Measurements from ENCODE around the gene COG6. TPM values are rescaled to one million over a fixed set of nuclear protein-coding genes. Genes with fewer than 3 reads are reported as not detected.

Gene COG6
- total and polyA plus RNA-seq, 2 of the 8 experiments (the other 6 are each of a cell fraction or from before 2014, with no cell fraction given) = 8.8 to 22.3 TPM

- H3K56ac ChIP-seq (replicated peaks; ENCODE audit: insufficient read length, low read depth, low read length) = no peak overlapping the region
- POLR2A ChIA-PET (ENCODE audit: partially characterized antibody) = no interaction called here
- CTCF ChIA-PET (ENCODE audit: partially characterized antibody) = interaction anchor here (0.5 to 4.0 kb wide), 9 partner anchors 9 to 1957 kb away, joined by 3 to 18 read pairs (median 3); no protein-coding TSS in a partner anchor
Observed at GRCh38 chr13:39765801-39766463, 110.5 kb downstream of the COG6 start.

More at GRCh38 chr13:39765801-39766463, 110.5 kb downstream of the COG6 start:
- no peak overlapping the region for H3K23ac ChIP-seq (ENCODE audit: insufficient read length)
- no peak overlapping the region for H4K8ac ChIP-seq (ENCODE audit: extremely low read depth, insufficient read depth, low read length)
- H3K79me2 ChIP-seq (ENCODE audit: control insufficient read depth in 1 of 2, insufficient read depth in 2 of 2, low read length in 2 of 2) = no peaks in the 10 kb centered on the region
- peak overlapping the region; percentile 84; the same call in 1 of the 2 replicates for H2BK12ac ChIP-seq (ENCODE audit: low read depth, low read length)
- H3K4me1 ChIP-seq (replicated peaks in 1 of 4; ENCODE audit: control insufficient read depth in 3 of 4, insufficient read depth in 4 of 4, low read length in 3 of 4) = peaks cover 0 to 4% (median 0%) of the 10 kb centered on the region in 4 experiments; a peak in 2 of 7 replicates
- H3K9ac ChIP-seq (replicated peaks in 1 of 4; ENCODE audit: extremely low read depth in 1 of 4, low read depth in 3 of 4, low read length in 3 of 4) = no peak overlapping the region
- no peak overlapping the region for H3K27ac ChIP-seq (ENCODE audit: low read depth, low read length)
- DNase-seq (ENCODE audit: low read depth in 1 of 2, low spot score in 2 of 2) (no peak), FAIRE-seq (no peak)
- H2BK15ac ChIP-seq (ENCODE audit: low read length) = no peak overlapping the region
- H3K18ac ChIP-seq (ENCODE audit: extremely low read depth, low read length) = 0 out of 2 replicates have a peak overlapping the region, but pooled peaks have one; percentile 13
- TF ChIP-seq RAD21 (IDR thresholded peaks at IDR 0.05 in 1 of 2, conservative IDR thresholded peaks at IDR 0.05 in 1 of 2; ENCODE audit: low read depth in 2 of 2, low read length in 2 of 2) (peak; percentile 87 to 90), CTCF (IDR thresholded peaks at IDR 0.05; ENCODE audit: control extremely low read depth in 1 of 3, insufficient read depth in 1 of 3, low read depth in 1 of 3, low read length in 3 of 3) (peak; percentile 47 to 66 (median 56)), PHF8 (conservative IDR thresholded peaks at IDR 0.05; ENCODE audit: low read depth, low read length) (no peak)
- H4K5ac ChIP-seq (ENCODE audit: insufficient read length, low read depth, low read length) = no peak overlapping the region
- no peaks in the 10 kb centered on the region for H3K27me3 ChIP-seq (replicated peaks in 1 of 4; ENCODE audit: control insufficient read depth in 3 of 4, extremely low read depth in 1 of 4, insufficient read depth in 3 of 4, low read length in 3 of 4)
- no peak overlapping the region for H2BK120ac ChIP-seq (replicated peaks; ENCODE audit: low read depth, low read length)
- no peak overlapping the region for H3K4me3 ChIP-seq (ENCODE audit: extremely low read depth in 1 of 4, insufficient read depth in 2 of 4, low read depth in 3 of 4, low read length in 4 of 4)
- H3K23me2 ChIP-seq (ENCODE audit: low read depth, low read length) = no peaks in the 10 kb centered on the region
- H3K36me3 ChIP-seq (ENCODE audit: control insufficient read depth in 2 of 4, insufficient read depth in 4 of 4, low read length in 3 of 4) = no peaks in the 10 kb centered on the region
- H3K79me1 ChIP-seq (ENCODE audit: low read depth, low read length) = no peaks in the 10 kb centered on the region
- H4K91ac ChIP-seq (replicated peaks; ENCODE audit: insufficient read length, low read length) = no peak overlapping the region
- H3K14ac ChIP-seq (ENCODE audit: insufficient read length) = no peak overlapping the region
- no peak overlapping the region for H2AK5ac ChIP-seq (ENCODE audit: low read depth, low read length)
- 0 out of 2 replicates have a peak overlapping the region, but pooled peaks have one; percentile 52 for H2BK5ac ChIP-seq (ENCODE audit: low read depth, low read length)
- 83% methylated on average over 2 of the region's 2 CpGs; no CpG with 5 or more reads in 1 of the 2 experiments for WGBS, 2 experiments (ENCODE audit: extremely low coverage in 1 of 2, insufficient coverage in 1 of 2, insufficient read length in 1 of 2, insufficient replicate concordance in 2 of 2, low coverage in 1 of 2, low lambda C conversion rate in 2 of 2, missing lambda C conversion rate in 1 of 2)
- no peak overlapping the region for H2AFZ ChIP-seq (ENCODE audit: low read length)
- H3K4me2 ChIP-seq (ENCODE audit: insufficient read depth in 1 of 2, low read depth in 2 of 2, low read length in 2 of 2) = no peak overlapping the region
- no peak overlapping the region for H2BK20ac ChIP-seq (ENCODE audit: low read length)
- H3K9me3 ChIP-seq (ENCODE audit: insufficient read depth in 2 of 2, low read depth in 1 of 2, low read length in 1 of 2) = no peaks in the 10 kb centered on the region
- no peaks in the 10 kb centered on the region for H4K20me1 ChIP-seq (replicated peaks in 1 of 2; ENCODE audit: control insufficient read depth in 1 of 2, insufficient read depth in 2 of 2, low read length in 2 of 2)
- no peak overlapping the region for H3K4ac ChIP-seq (replicated peaks; ENCODE audit: insufficient read length, low read depth, low read length)
